Measurements from ENCODE around the gene ZBTB44. TPM values are rescaled to one million over a fixed set of nuclear protein-coding genes. Genes with fewer than 3 reads are reported as not detected.
"Not testable (repeated sequence)": the region's sequence is repeated elsewhere in the genome, so short reads cannot be mapped to it uniquely, and the experiment has no call there.

Gene ZBTB44
- total and polyA plus RNA-seq, 4 experiments from 2014 or later = 3.0 to 76.2 (median 40.7) TPM

DNA sequence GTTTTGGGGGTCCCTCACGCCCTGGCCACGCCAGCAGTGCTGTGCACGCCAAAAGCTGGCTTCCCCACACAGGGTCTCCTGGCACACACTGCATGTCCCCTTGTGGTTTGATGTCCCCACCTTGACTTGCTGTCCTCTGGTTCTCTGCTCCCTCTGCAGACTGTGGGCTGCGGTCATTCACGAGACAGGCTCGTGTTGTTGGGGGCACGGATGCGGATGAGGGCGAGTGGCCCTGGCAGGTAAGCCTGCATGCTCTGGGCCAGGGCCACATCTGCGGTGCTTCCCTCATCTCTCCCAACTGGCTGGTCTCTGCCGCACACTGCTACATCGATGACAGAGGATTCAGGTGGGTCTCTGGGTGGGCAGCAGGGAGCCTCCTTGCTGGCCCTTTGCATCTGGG is 114.9 kb downstream of the ZBTB44 start:
- H3K36me3 ChIP-seq (ENCODE audit: insufficient read depth, low read length) = no peaks in the 10 kb centered on the region
- H3K4me1 Mint-ChIP-seq = no peaks in the 10 kb centered on the region
- ChIA-PET POLR2A (ENCODE audit: partially characterized antibody) (no interaction called here), CTCF (ENCODE audit: partially characterized antibody) (no interaction called here)
- H3K4me3 Mint-ChIP-seq = no peak overlapping the region
- H3K27ac Mint-ChIP-seq = no peak overlapping the region
- DNase-seq = no peak
- H3K9me3 ChIP-seq (ENCODE audit: control insufficient read depth in 1 of 2, low read length in 2 of 2) = no peaks in the 10 kb centered on the region
- H3K27ac ChIP-seq (ENCODE audit: low read depth, low read length) = no peak overlapping the region
- no peaks in the 10 kb centered on the region for H3K4me1 ChIP-seq (ENCODE audit: insufficient read depth, low read length)
- H3K9me3 Mint-ChIP-seq = peaks cover 0 to 1% (median 0%) of the 10 kb centered on the region in 8 donors
- no peaks in the 10 kb centered on the region for H3K36me3 Mint-ChIP-seq
- no peak overlapping the region for H3K4me3 ChIP-seq (ENCODE audit: low read length in 2 of 2)
- intact Hi-C loops (cut with micrococcal nuclease) = no loop called here
- no peaks in the 10 kb centered on the region for H3K27me3 ChIP-seq (ENCODE audit: insufficient read depth, low read length)
- H3K27me3 Mint-ChIP-seq = peaks cover 0 to 1% of the 10 kb centered on the region in 2 donors

GRCh38 chr11:130198964-130199363 is 115.8 kb downstream of the ZBTB44 start:
- peaks cover 0 to 1% of the 10 kb centered on the region in 2 donors for H3K27me3 Mint-ChIP-seq
- no peak overlapping the region for H3K4me3 Mint-ChIP-seq
- intact Hi-C loops (cut with micrococcal nuclease) = no loop called here
- H3K27ac Mint-ChIP-seq = no peak overlapping the region
- ChIA-PET POLR2A (ENCODE audit: partially characterized antibody) (no interaction called here), CTCF (ENCODE audit: partially characterized antibody) (no interaction called here)
- no peaks in the 10 kb centered on the region for H3K27me3 ChIP-seq (ENCODE audit: insufficient read depth, low read length)
- no peaks in the 10 kb centered on the region for H3K9me3 ChIP-seq (ENCODE audit: control insufficient read depth in 1 of 2, low read length in 2 of 2)
- no peak overlapping the region for H3K4me3 ChIP-seq (ENCODE audit: low read length in 2 of 2)
- peaks cover 0 to 1% (median 0%) of the 10 kb centered on the region in 8 donors for H3K9me3 Mint-ChIP-seq
- no peak for DNase-seq
- H3K36me3 ChIP-seq (ENCODE audit: insufficient read depth, low read length) = no peaks in the 10 kb centered on the region
- H3K4me1 Mint-ChIP-seq = no peaks in the 10 kb centered on the region
- H3K36me3 Mint-ChIP-seq = no peaks in the 10 kb centered on the region
- H3K27ac ChIP-seq (ENCODE audit: low read depth, low read length) = no peak overlapping the region
- no peaks in the 10 kb centered on the region for H3K4me1 ChIP-seq (ENCODE audit: insufficient read depth, low read length)

GRCh38 chr11:130198292-130198691 is 116.4 kb downstream of the ZBTB44 start:
- DNase-seq = no peak
- intact Hi-C loops (cut with micrococcal nuclease) = no loop called here
- H3K4me1 Mint-ChIP-seq = no peaks in the 10 kb centered on the region
- Histone ChIP-seq H3K36me3 (ENCODE audit: insufficient read depth, low read length) (no peaks in the 10 kb centered on the region), H3K4me3 (ENCODE audit: low read length in 2 of 2) (no peak overlapping the region), H3K27me3 (ENCODE audit: insufficient read depth, low read length) (no peaks in the 10 kb centered on the region), H3K4me1 (ENCODE audit: insufficient read depth, low read length) (no peaks in the 10 kb centered on the region), H3K9me3 (ENCODE audit: control insufficient read depth in 1 of 2, low read length in 2 of 2) (no peaks in the 10 kb centered on the region), H3K27ac (ENCODE audit: low read depth, low read length) (no peak overlapping the region)
- peaks cover 0 to 1% (median 0%) of the 10 kb centered on the region in 8 donors for H3K9me3 Mint-ChIP-seq
- H3K36me3 Mint-ChIP-seq = no peaks in the 10 kb centered on the region
- CTCF ChIA-PET (ENCODE audit: partially characterized antibody) = no interaction called here
- no peak overlapping the region for H3K4me3 Mint-ChIP-seq
- peaks cover 0 to under 1% of the 10 kb centered on the region in 2 donors for H3K27me3 Mint-ChIP-seq
- POLR2A ChIA-PET (ENCODE audit: partially characterized antibody) = no interaction called here
- H3K27ac Mint-ChIP-seq = no peak overlapping the region

GRCh38 chr11:130197386-130198035 is 117.2 kb downstream of the ZBTB44 start:
- peaks cover 0 to 1% (median 0%) of the 10 kb centered on the region in 8 donors for H3K9me3 Mint-ChIP-seq
- no peaks in the 10 kb centered on the region for H3K4me1 ChIP-seq (ENCODE audit: insufficient read depth, low read length)
- no peaks in the 10 kb centered on the region for H3K27me3 ChIP-seq (ENCODE audit: insufficient read depth, low read length)
- no peaks in the 10 kb centered on the region for H3K27me3 Mint-ChIP-seq
- no peak overlapping the region for H3K4me3 Mint-ChIP-seq
- ChIA-PET CTCF (ENCODE audit: partially characterized antibody) (no interaction called here), POLR2A (ENCODE audit: partially characterized antibody) (no interaction called here)
- H3K36me3 ChIP-seq (ENCODE audit: insufficient read depth, low read length) = no peaks in the 10 kb centered on the region
- no peaks in the 10 kb centered on the region for H3K36me3 Mint-ChIP-seq
- no peak overlapping the region for H3K27ac ChIP-seq (ENCODE audit: low read depth, low read length)
- H3K4me3 ChIP-seq (ENCODE audit: low read length in 2 of 2) = no peak overlapping the region
- intact Hi-C loops (cut with micrococcal nuclease) = no loop called here
- H3K4me1 Mint-ChIP-seq = no peaks in the 10 kb centered on the region
- DNase-seq = no peak
- no peaks in the 10 kb centered on the region for H3K9me3 ChIP-seq (ENCODE audit: control insufficient read depth in 1 of 2, low read length in 2 of 2)
- peak overlapping the region in 1 of 7 donors; percentile 57 for H3K27ac Mint-ChIP-seq

DNA sequence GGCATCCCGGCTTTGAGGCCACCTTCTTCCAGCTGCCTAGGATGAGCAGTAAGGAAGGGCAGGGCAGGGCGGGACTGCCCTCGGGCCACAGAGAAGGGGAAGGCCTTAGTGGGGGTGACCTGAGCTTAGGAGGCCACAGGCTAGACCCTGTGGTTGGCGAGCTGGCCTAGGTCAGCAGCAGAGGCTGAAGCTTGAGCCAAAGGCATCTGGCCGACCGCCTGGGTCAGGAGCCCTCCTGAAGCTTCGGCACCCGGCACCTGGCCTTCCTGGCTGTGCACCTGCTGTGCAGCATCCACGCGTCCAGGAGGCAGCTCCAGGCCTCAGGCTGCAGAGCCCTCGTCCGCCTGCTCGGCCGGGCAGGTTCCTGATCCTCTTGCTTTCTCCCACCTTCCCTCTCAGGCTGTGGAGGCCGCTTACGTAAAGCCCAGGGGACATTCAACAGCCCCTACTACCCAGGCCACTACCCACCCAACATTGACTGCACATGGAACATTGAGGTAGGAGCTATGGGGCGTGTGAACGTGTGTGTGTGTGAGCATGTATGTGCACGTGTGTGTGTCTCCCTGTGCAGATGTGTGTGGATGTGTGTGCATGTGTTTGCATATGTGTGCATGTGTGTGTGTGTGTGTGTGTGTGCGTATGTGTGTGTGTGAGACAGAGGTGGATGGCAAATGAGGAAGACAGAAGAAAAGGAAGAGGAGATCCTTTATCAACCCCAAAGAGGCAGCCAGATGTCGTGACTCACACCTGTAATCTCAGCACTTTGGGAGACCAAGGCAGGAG is 120.3 kb downstream of the ZBTB44 start:
- H3K27ac ChIP-seq (ENCODE audit: low read depth, low read length) = no peak overlapping the region
- ChIA-PET POLR2A (ENCODE audit: partially characterized antibody) (no interaction called here), CTCF (ENCODE audit: partially characterized antibody) (no interaction called here)
- no peaks in the 10 kb centered on the region for H3K36me3 Mint-ChIP-seq
- no peaks in the 10 kb centered on the region for H3K36me3 ChIP-seq (ENCODE audit: insufficient read depth, low read length)
- DNase-seq = no peak
- H3K9me3 ChIP-seq (ENCODE audit: control insufficient read depth in 1 of 2, low read length in 2 of 2) = no peaks in the 10 kb centered on the region
- no peaks in the 10 kb centered on the region for H3K4me1 Mint-ChIP-seq
- H3K9me3 Mint-ChIP-seq = peaks cover 0 to 1% (median 0%) of the 10 kb centered on the region in 8 donors
- no peak overlapping the region for H3K27ac Mint-ChIP-seq
- peak overlapping the region in 1 of 8 donors; percentile 18 for H3K4me3 Mint-ChIP-seq
- intact Hi-C loops (cut with micrococcal nuclease) = no loop called here
- no peak overlapping the region for H3K4me3 ChIP-seq (ENCODE audit: low read length in 2 of 2)
- no peaks in the 10 kb centered on the region for H3K27me3 ChIP-seq (ENCODE audit: insufficient read depth, low read length)
- H3K4me1 ChIP-seq (ENCODE audit: insufficient read depth, low read length) = no peaks in the 10 kb centered on the region
- H3K27me3 Mint-ChIP-seq = no peaks in the 10 kb centered on the region

DNA sequence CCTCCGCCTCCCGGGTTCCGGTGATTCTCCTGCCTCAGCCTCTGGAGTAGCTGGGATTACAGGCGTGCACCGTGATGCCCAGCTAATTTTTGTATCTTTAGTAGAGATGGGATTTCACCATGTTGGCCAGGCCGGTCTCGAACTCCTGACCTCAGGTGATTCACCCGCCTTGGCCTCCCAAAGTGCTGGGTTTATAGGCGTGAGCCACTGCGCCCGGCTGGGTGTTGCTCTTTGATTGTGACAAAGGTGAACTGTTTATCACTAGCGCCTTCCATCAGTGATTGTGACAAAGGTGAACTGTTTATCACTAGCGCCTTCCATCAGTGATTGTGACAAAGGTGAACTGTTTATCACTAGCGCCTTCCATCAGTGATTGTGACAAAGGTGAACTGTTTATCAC is 121.2 kb downstream of the ZBTB44 start:
- H3K4me1 Mint-ChIP-seq; POLR2A ChIA-PET (ENCODE audit: partially characterized antibody); CTCF ChIA-PET (ENCODE audit: partially characterized antibody); DNase-seq; H3K4me1 ChIP-seq (ENCODE audit: insufficient read depth, low read length); H3K9me3 ChIP-seq (ENCODE audit: control insufficient read depth in 1 of 2, low read length in 2 of 2); H3K36me3 Mint-ChIP-seq; H3K4me3 Mint-ChIP-seq; H3K27ac ChIP-seq (ENCODE audit: low read depth, low read length); intact Hi-C loops (cut with micrococcal nuclease); H3K36me3 ChIP-seq (ENCODE audit: insufficient read depth, low read length); H3K4me3 ChIP-seq (ENCODE audit: low read length in 2 of 2); H3K9me3 Mint-ChIP-seq; H3K27me3 ChIP-seq (ENCODE audit: insufficient read depth, low read length); H3K27me3 Mint-ChIP-seq: not testable (repeated sequence)
- H3K27ac Mint-ChIP-seq = peak overlapping the region in 1 of 7 donors; percentile 37

GRCh38 chr11:130192845-130193267 is 121.9 kb downstream of the ZBTB44 start:
- intact Hi-C loops (cut with micrococcal nuclease) = no loop called here
- ChIA-PET POLR2A (ENCODE audit: partially characterized antibody) (no interaction called here), CTCF (ENCODE audit: partially characterized antibody) (no interaction called here)
- Histone ChIP-seq H3K36me3 (ENCODE audit: insufficient read depth, low read length) (no peaks in the 10 kb centered on the region), H3K4me3 (ENCODE audit: low read length in 2 of 2) (no peak overlapping the region), H3K27me3 (ENCODE audit: insufficient read depth, low read length) (no peaks in the 10 kb centered on the region), H3K4me1 (ENCODE audit: insufficient read depth, low read length) (no peaks in the 10 kb centered on the region), H3K9me3 (ENCODE audit: control insufficient read depth in 1 of 2, low read length in 2 of 2) (no peaks in the 10 kb centered on the region), H3K27ac (ENCODE audit: low read depth, low read length) (no peak overlapping the region)
- H3K9me3 Mint-ChIP-seq = no peaks in the 10 kb centered on the region
- H3K36me3 Mint-ChIP-seq = no peaks in the 10 kb centered on the region
- no peak for DNase-seq
- H3K4me3 Mint-ChIP-seq = no peak overlapping the region
- H3K27me3 Mint-ChIP-seq = no peaks in the 10 kb centered on the region
- H3K4me1 Mint-ChIP-seq = no peaks in the 10 kb centered on the region
- no peak overlapping the region for H3K27ac Mint-ChIP-seq
